H9 (cell line): Measurements from ENCODE around the gene LINC01488. TPM values are rescaled to one million over a fixed set of nuclear protein-coding genes. Genes with fewer than 3 reads are reported as not detected.

Source experiments
- DNase-seq: peaks from one replicate; pipeline ENCODE4 v3.0.0-alpha.2; 2017
- H2AFZ ChIP-seq: one replicate; pipeline ENCODE4 v1.6.1; 2013; ENCODE audit warnings: mild to moderate bottlenecking, low read length, control low read depth, moderate library complexity
- H2AK5ac ChIP-seq: 2 replicates; pipeline ENCODE4 v1.6.1; 2013; ENCODE audit warnings: low read length, control low read depth, mixed read lengths; ENCODE audit not compliant: insufficient read length
- H2BK120ac ChIP-seq: one replicate; pipeline ENCODE4 v1.6.1; 2013; ENCODE audit warnings: low read depth, mild to moderate bottlenecking, low read length, control low read depth, inconsistent platforms; ENCODE audit not compliant: poor library complexity, severe bottlenecking
- H2BK12ac ChIP-seq: 2 replicates; pipeline ENCODE4 v1.6.1; 2013; ENCODE audit warnings: low read length, control low read depth, mixed read lengths, low read depth; ENCODE audit not compliant: insufficient read length
- H2BK15ac ChIP-seq: 2 replicates; pipeline ENCODE4 v1.6.1; 2013; ENCODE audit warnings: low read depth, low read length, control low read depth
- H2BK20ac ChIP-seq: one replicate; pipeline ENCODE4 v1.6.1; 2013; ENCODE audit warnings: low read depth, mild to moderate bottlenecking, low read length, control low read depth, inconsistent platforms; ENCODE audit not compliant: poor library complexity, severe bottlenecking
- H2BK5ac ChIP-seq: 2 replicates; pipeline ENCODE4 v1.6.1; 2013; ENCODE audit warnings: low read length, control low read depth, mixed read lengths; ENCODE audit not compliant: insufficient read length
- H3K14ac ChIP-seq: 2 replicates; pipeline ENCODE4 v1.6.1; 2013; ENCODE audit warnings: low read length, control low read depth; ENCODE audit not compliant: insufficient read depth
- H3K18ac ChIP-seq: 2 replicates; pipeline ENCODE4 v1.6.1; 2013; ENCODE audit warnings: low read depth, mild to moderate bottlenecking, mixed read lengths, low read length, control low read depth; ENCODE audit not compliant: insufficient read length
- H3K23ac ChIP-seq: 2 replicates; pipeline ENCODE4 v1.6.1; 2013; ENCODE audit warnings: low read length, control low read depth, mixed read lengths, low read depth; ENCODE audit not compliant: insufficient read length
- H3K23me2 ChIP-seq: 2 replicates; pipeline ENCODE4 v1.6.1; 2013; ENCODE audit warnings: low read depth, mild to moderate bottlenecking, mixed read lengths, low read length, control low read depth; ENCODE audit not compliant: insufficient read length, poor library complexity, severe bottlenecking
- H3K27ac ChIP-seq: 2 replicates; pipeline ENCODE4 v1.5.1; 2013; ENCODE audit warnings: low read length, control low read depth, mixed read lengths, low read depth; ENCODE audit not compliant: insufficient read length
- H3K27me3 ChIP-seq: 2 replicates; pipeline ENCODE4 v1.6.1; 2013; ENCODE audit warnings: low read length, control low read depth, inconsistent platforms; ENCODE audit not compliant: insufficient read depth
- H3K4ac ChIP-seq: 2 replicates; pipeline ENCODE4 v1.6.1; 2013; ENCODE audit warnings: low read depth, mild to moderate bottlenecking, control low read depth, inconsistent platforms, low read length, moderate library complexity
- H3K4me1 ChIP-seq: 2 replicates; pipeline ENCODE4 v1.6.1; 2013; ENCODE audit warnings: low read length, control low read depth, inconsistent platforms; ENCODE audit not compliant: insufficient read depth
- H3K4me2 ChIP-seq: 2 replicates; pipeline ENCODE4 v1.6.1; 2013; ENCODE audit warnings: low read length, control low read depth, mixed read lengths; ENCODE audit not compliant: insufficient read length, insufficient read depth
- H3K56ac ChIP-seq: 2 replicates; pipeline ENCODE4 v1.6.1; 2013; ENCODE audit warnings: low read depth, mild to moderate bottlenecking, mixed read lengths, low read length, control low read depth; ENCODE audit not compliant: insufficient read length
- H3K79me1 ChIP-seq: 2 replicates; pipeline ENCODE4 v1.6.1; 2013; ENCODE audit warnings: low read depth, mild to moderate bottlenecking, moderate library complexity, low read length, control low read depth, inconsistent platforms; ENCODE audit not compliant: insufficient read depth, poor library complexity, severe bottlenecking
- H3K79me2 ChIP-seq: 2 replicates; pipeline ENCODE4 v1.6.1; 2013; ENCODE audit warnings: low read length, control low read depth, inconsistent platforms; ENCODE audit not compliant: insufficient read depth
- H3K9ac ChIP-seq: 2 replicates; pipeline ENCODE4 v1.6.1; 2013; ENCODE audit warnings: low read length, control low read depth, mixed read lengths; ENCODE audit not compliant: insufficient read length; ENCODE audit errors: extremely low read depth
- H3K9me3 ChIP-seq: one replicate; pipeline ENCODE4 v1.6.1; 2013; ENCODE audit warnings: low read depth, low read length, inconsistent platforms; ENCODE audit not compliant: control insufficient read depth
- H3T11ph ChIP-seq: one replicate; pipeline ENCODE4 v1.6.1; 2013; ENCODE audit warnings: mild to moderate bottlenecking, low read length, control low read depth, inconsistent platforms
- H4K20me1 ChIP-seq: one replicate; pipeline ENCODE4 v1.6.1; 2013; ENCODE audit not compliant: control insufficient read depth, insufficient read length, insufficient read depth
- H4K5ac ChIP-seq: 2 replicates; pipeline ENCODE4 v1.6.1; 2013; ENCODE audit warnings: low read depth, mild to moderate bottlenecking, mixed read lengths, low read length, control low read depth; ENCODE audit not compliant: insufficient read length
- H4K8ac ChIP-seq: replicated peaks from 2 replicates; pipeline ENCODE4 v1.6.1; 2013; ENCODE audit warnings: low read length, control low read depth, mixed read lengths, low read depth; ENCODE audit not compliant: insufficient read length
- H4K91ac ChIP-seq: 2 replicates; pipeline ENCODE4 v1.6.1; 2013; ENCODE audit warnings: low read depth, mild to moderate bottlenecking, moderate library complexity, mixed read lengths, low read length, control low read depth; ENCODE audit not compliant: insufficient read length
- H3K27ac Mint-ChIP-seq, 3 experiments: 2 replicates in 2 of 3; 3 replicates in 1 of 3; pipeline ENCODE4 v1.8.0; 2020 to 2021; ENCODE audit warnings: mixed read lengths in 3 of 3, mild to moderate bottlenecking in 1 of 3, moderate library complexity in 1 of 3
- H3K27me3 Mint-ChIP-seq: 2 replicates; pipeline ENCODE4 v1.8.0; 2021; ENCODE audit warnings: low read depth, mild to moderate bottlenecking, moderate library complexity, mixed read lengths
- H3K36me3 Mint-ChIP-seq, 3 experiments: 2 replicates in 2 of 3; 3 replicates in 1 of 3; pipeline ENCODE4 v1.8.0; 2020 to 2021; ENCODE audit warnings: low read depth in 3 of 3, mixed read lengths in 3 of 3; ENCODE audit not compliant: insufficient read depth in 1 of 3
- H3K4me1 Mint-ChIP-seq, 2 experiments: 2 replicates each; pipeline ENCODE4 v1.8.0; 2020; ENCODE audit warnings: mixed read lengths in 2 of 2
- H3K4me3 Mint-ChIP-seq, 2 experiments: 2 replicates in 1 of 2; 3 replicates in 1 of 2; pipeline ENCODE4 v1.8.0; 2020 to 2021; ENCODE audit warnings: mild to moderate bottlenecking in 2 of 2, mixed read lengths in 2 of 2, moderate library complexity in 1 of 2
- H3K9me3 Mint-ChIP-seq, 2 experiments: 2 replicates in 1 of 2; 3 replicates in 1 of 2; pipeline ENCODE4 v1.8.0; 2020; ENCODE audit warnings: mild to moderate bottlenecking in 2 of 2, mixed read lengths in 2 of 2, moderate library complexity in 1 of 2
- CTCF ChIP-seq: fragments of 200-600 bp; sonication (generic); conservative IDR thresholded peaks from 3 replicates; pipeline ENCODE4 v1.8.0; 2021; ENCODE audit warnings: antibody characterized with exemption, mild to moderate bottlenecking
- WGBS: extraction: QIAGEN DNeasy Blood & Tissue Kit; methylation state at CpG from one replicate; pipeline ENCODE4 v1.1.7; 2013; ENCODE audit warnings: missing lambda C conversion rate, low lambda C conversion rate, mixed read lengths; ENCODE audit not compliant: insufficient read length; ENCODE audit errors: extremely low coverage; 5-methylcytosine and 5-hydroxymethylcytosine counted together
- total RNA-seq: library from RNA; stranded (reverse); gene quantifications from 2 replicates; pipeline ENCODE4 v1.2.1, GENCODE V29; 2021

The LINC01488 gene
- total RNA-seq, 1 experiment from 2014 or later: not detected

DNA sequence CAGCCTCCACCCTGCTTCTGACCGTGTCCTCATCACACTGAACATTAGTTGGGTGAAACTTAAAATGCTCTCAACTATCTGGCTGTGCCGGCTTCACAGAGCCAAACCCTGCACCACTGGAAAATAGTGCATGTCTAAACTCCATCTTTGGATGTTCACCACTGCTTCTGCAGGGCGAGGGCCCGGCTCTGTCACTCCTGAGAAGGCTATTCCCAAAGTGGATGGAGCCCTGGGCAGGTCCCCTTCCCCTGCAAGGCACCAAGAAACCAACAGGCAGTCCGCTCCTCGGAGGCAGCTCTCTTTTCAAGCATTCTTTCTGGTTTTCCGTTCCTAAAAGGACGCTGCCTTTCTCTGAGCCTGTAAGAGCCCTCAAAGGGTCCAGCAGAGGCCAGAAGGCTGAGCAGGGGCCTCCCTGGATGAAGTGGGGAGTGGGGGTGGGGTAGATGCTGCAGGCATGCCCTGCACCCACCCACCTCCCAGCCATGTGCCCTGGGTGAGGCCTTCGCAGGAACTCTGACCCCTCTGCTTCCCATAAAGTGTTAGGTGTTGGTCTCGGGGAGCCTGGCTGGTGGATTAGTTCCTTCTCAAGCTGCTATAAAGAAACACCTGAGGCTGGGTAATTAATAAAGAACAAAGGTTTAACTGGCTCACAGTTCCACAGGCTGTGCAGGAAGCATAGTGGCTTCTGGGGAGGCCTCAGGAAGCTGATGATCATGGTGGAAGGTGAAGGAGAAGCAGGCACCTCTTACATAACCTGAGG is 23.3 kb downstream of the LINC01488 start:
- Mint-ChIP-seq H3K4me3 (no peak overlapping the region), H3K27me3 (peaks cover 4% of the 10 kb centered on the region; the same call in 1 of the 2 replicates), H3K27ac (no peak overlapping the region; a peak in 2 of 7 replicates), H3K4me1 (no peaks in the 10 kb centered on the region), H3K36me3 (peaks cover 0 to 3% (median 0%) of the 10 kb centered on the region in 3 experiments; a peak in 3 of 7 replicates), H3K9me3 (peaks cover 4% of the 10 kb centered on the region in 2 experiments; a peak in 4 of 5 replicates)
- Histone ChIP-seq H3K79me2 (no peaks in the 10 kb centered on the region), H3K23ac (no peak overlapping the region), H3K18ac (no peak overlapping the region), H3K23me2 (no peaks in the 10 kb centered on the region), H3K79me1 (no peaks in the 10 kb centered on the region), H4K5ac (no peak overlapping the region), H3K56ac (no peak overlapping the region), H4K91ac (no peak overlapping the region), H2BK5ac (no peak overlapping the region), H4K20me1 (no peaks in the 10 kb centered on the region), H3K9ac (no peak overlapping the region), H2BK20ac (no peak overlapping the region), H3K9me3 (no peaks in the 10 kb centered on the region), H3K4me2 (no peak overlapping the region), H2BK12ac (no peak overlapping the region), H3K27ac (no peak overlapping the region), H3K4ac (no peak overlapping the region), H3T11ph (no peak overlapping the region), H2AFZ (no peak overlapping the region), H3K14ac (no peak overlapping the region), H2BK120ac (no peak overlapping the region), H2AK5ac (no peak overlapping the region), H3K4me1 (no peaks in the 10 kb centered on the region), H3K27me3 (no peaks in the 10 kb centered on the region), H2BK15ac (no peak overlapping the region), H4K8ac (no peak overlapping the region)
- TF ChIP-seq CTCF: no peak
- no CpG with 5 or more reads among the region's 10 CpGs for WGBS
- no peak for DNase-seq
